Breast epithelium (tissue), 3 donors: ENCODE results near the gene SRPX.

Source experiments
- CTCF ChIP-seq, 3 donors: fragments of 450-650 bp; IDR thresholded peaks; one replicate each; pipeline ENCODE4 v1.5.1; 2016 to 2017; ENCODE audit warnings: antibody characterized with exemption in 3 of 3, mild to moderate bottlenecking in 3 of 3, moderate library complexity in 3 of 3
- POLR2A ChIP-seq: fragments of 450-650 bp; IDR thresholded peaks from one replicate; pipeline ENCODE4 v1.6.1; 2016; ENCODE audit warnings: antibody characterized with exemption, mild to moderate bottlenecking, moderate library complexity
- POLR2AphosphoS5 ChIP-seq, 3 donors: sonication (generic); formaldehyde crosslinking; IDR thresholded peaks; one replicate each; pipeline ENCODE4 v1.6.1; 2017; ENCODE audit warnings: antibody characterized with exemption in 3 of 3

GRCh38 chrX:38116706-38117105 lies 104.0 kb downstream of the SRPX start:
- TF ChIP-seq CTCF (IDR thresholded peaks at IDR 0.05): no peak
- TF ChIP-seq POLR2AphosphoS5 (IDR thresholded peaks at IDR 0.05): no peak
- no peak for TF ChIP-seq POLR2A
